Peyer's patch (tissue), 4 donors: Measurements from ENCODE around the gene GFRA4.

Source experiments
- POLR2A ChIP-seq, 2 donors: fragments of 450-650 bp; IDR thresholded peaks; one replicate each; pipeline ENCODE4 v1.5.1; 2017; ENCODE audit warnings: antibody characterized with exemption in 2 of 2, mild to moderate bottlenecking in 2 of 2, moderate library complexity in 2 of 2
- TF ChIP-seq, protein P1 (sequence below), 6 experiments: fragments of 450-650 bp in 4 of 6; fragments of 200-600 bp in 2 of 6; sonication (generic) in 1 of 6; IDR thresholded peaks; one replicate each; pipeline ENCODE4 v1.5.1; 2017 to 2019; ENCODE audit warnings: antibody characterized with exemption in 6 of 6, mild to moderate bottlenecking in 3 of 6, moderate library complexity in 1 of 6

- TF ChIP-seq, protein P1, sequence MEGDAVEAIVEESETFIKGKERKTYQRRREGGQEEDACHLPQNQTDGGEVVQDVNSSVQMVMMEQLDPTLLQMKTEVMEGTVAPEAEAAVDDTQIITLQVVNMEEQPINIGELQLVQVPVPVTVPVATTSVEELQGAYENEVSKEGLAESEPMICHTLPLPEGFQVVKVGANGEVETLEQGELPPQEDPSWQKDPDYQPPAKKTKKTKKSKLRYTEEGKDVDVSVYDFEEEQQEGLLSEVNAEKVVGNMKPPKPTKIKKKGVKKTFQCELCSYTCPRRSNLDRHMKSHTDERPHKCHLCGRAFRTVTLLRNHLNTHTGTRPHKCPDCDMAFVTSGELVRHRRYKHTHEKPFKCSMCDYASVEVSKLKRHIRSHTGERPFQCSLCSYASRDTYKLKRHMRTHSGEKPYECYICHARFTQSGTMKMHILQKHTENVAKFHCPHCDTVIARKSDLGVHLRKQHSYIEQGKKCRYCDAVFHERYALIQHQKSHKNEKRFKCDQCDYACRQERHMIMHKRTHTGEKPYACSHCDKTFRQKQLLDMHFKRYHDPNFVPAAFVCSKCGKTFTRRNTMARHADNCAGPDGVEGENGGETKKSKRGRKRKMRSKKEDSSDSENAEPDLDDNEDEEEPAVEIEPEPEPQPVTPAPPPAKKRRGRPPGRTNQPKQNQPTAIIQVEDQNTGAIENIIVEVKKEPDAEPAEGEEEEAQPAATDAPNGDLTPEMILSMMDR (IDR thresholded peaks at IDR 0.05) = no peak
- TF ChIP-seq POLR2A (IDR thresholded peaks at IDR 0.05) = no peak
These were observed 42.1 kb downstream of the GFRA4 start for GRCh38 chr20:3621111-3621510.
